CD8-positive, alpha-beta memory T cell (primary cell): ENCODE data around the gene ERV3-1. TPM values are rescaled to one million over a fixed set of nuclear protein-coding genes. Genes with fewer than 3 reads are reported as not detected.

Source experiments
- CTCF ChIA-PET: fragments of 350-600 bp; sonication (Branson Sonifier 250); formaldehyde crosslinking; loops from one replicate; lab custom pipeline; 2021; ENCODE audit warnings: antibody characterized with exemption; lab: Charles Lee
- POLR2A ChIA-PET: fragments of 350-600 bp; sonication (Branson Sonifier 250); formaldehyde crosslinking; loops from one replicate; lab custom pipeline; 2021; ENCODE audit warnings: antibody characterized with exemption; lab: Charles Lee
- DNase-seq, 5 donors: peaks; one replicate each; pipeline versions ENCODE4 v3.0.0 to v3.0.0-alpha.2; 2020 to 2022; ENCODE audit warnings: mixed read lengths in 1 of 5
- H3K27ac ChIP-seq: one replicate; pipeline ENCODE4 v1.7.0; 2013; ENCODE audit warnings: low read depth, mild to moderate bottlenecking, low read length, moderate library complexity
- H3K27me3 ChIP-seq: 2 replicates; pipeline ENCODE4 v1.7.0; 2013; ENCODE audit warnings: low read length, mild to moderate bottlenecking; ENCODE audit not compliant: insufficient read depth, poor library complexity, severe bottlenecking
- H3K36me3 ChIP-seq: 2 replicates; pipeline ENCODE4 v1.7.0; 2013; ENCODE audit warnings: mild to moderate bottlenecking, low read length, moderate library complexity; ENCODE audit not compliant: insufficient read depth
- H3K4me1 ChIP-seq: 2 replicates; pipeline ENCODE4 v1.7.0; 2013; ENCODE audit warnings: mild to moderate bottlenecking, low read length, moderate library complexity; ENCODE audit not compliant: insufficient read depth
- H3K4me3 ChIP-seq: 2 replicates; pipeline ENCODE4 v1.7.0; 2013; ENCODE audit warnings: mild to moderate bottlenecking, low read length
- H3K9me3 ChIP-seq: 2 replicates; pipeline ENCODE4 v1.7.0; 2013; ENCODE audit warnings: mild to moderate bottlenecking, low read length
- H3K27ac Mint-ChIP-seq, 8 donors: one replicate each; pipeline ENCODE4 v1.8.0; 2020 to 2021; ENCODE audit warnings: mixed read lengths in 8 of 8, mild to moderate bottlenecking in 6 of 8, inconsistent platforms in 3 of 8, moderate library complexity in 3 of 8
- H3K27me3 Mint-ChIP-seq, 2 donors: one replicate each; pipeline ENCODE4 v1.8.0; 2020 to 2021; ENCODE audit warnings: mixed read lengths in 2 of 2, mild to moderate bottlenecking in 1 of 2, moderate library complexity in 1 of 2
- H3K36me3 Mint-ChIP-seq, 3 donors: one replicate each; pipeline ENCODE4 v1.8.0; 2020 to 2021; ENCODE audit warnings: mixed read lengths in 3 of 3, inconsistent platforms in 1 of 3, mild to moderate bottlenecking in 1 of 3
- H3K4me1 Mint-ChIP-seq, 3 donors: one replicate each; pipeline ENCODE4 v1.8.0; 2020 to 2021; ENCODE audit warnings: mixed read lengths in 3 of 3, inconsistent platforms in 1 of 3, mild to moderate bottlenecking in 1 of 3
- H3K4me3 Mint-ChIP-seq, 7 donors: one replicate each; pipeline ENCODE4 v1.8.0; 2020 to 2021; ENCODE audit warnings: mixed read lengths in 7 of 7, mild to moderate bottlenecking in 6 of 7, moderate library complexity in 4 of 7, inconsistent platforms in 2 of 7
- H3K9me3 Mint-ChIP-seq, 5 donors: one replicate each; pipeline ENCODE4 v1.8.0; 2020 to 2022; ENCODE audit warnings: mixed read lengths in 5 of 5, mild to moderate bottlenecking in 3 of 5, moderate library complexity in 2 of 5, inconsistent platforms in 1 of 5
- polyA plus RNA-seq: library from polyadenylated mRNA; unstranded; fragments of 300-500 nt; fragmentation: Illumina TruSeq; gene quantifications from one replicate; pipeline ENCODE4 v1.2.3, GENCODE V29; 2021
- total RNA-seq, 2 experiments: library from RNA; stranded (reverse); gene quantifications; one replicate each; pipeline ENCODE4 v1.2.3, GENCODE V29; 2021

Gene ERV3-1
- total and polyA plus RNA-seq, 3 experiments from 2014 or later: 6.0 to 7.2 (median 7.1) TPM

GRCh38 chr7:64997927-64998391 is 8.5 kb downstream of the ERV3-1 start:
- ChIA-PET CTCF (no interaction called here), POLR2A (no interaction called here)
- H3K9me3 Mint-ChIP-seq: peaks cover 11 to 68% (median 53%) of the 10 kb centered on the region in 5 donors
- no peak for DNase-seq
- Histone ChIP-seq H3K4me1 (no peaks in the 10 kb centered on the region), H3K36me3 (peaks cover 13% of the 10 kb centered on the region), H3K27me3 (no peaks in the 10 kb centered on the region), H3K4me3 (no peak overlapping the region), H3K9me3 (peaks cover 42% of the 10 kb centered on the region), H3K27ac (no peak overlapping the region)
- no peak overlapping the region for H3K27ac Mint-ChIP-seq
- peaks cover 0 to 1% of the 10 kb centered on the region in 2 donors for H3K27me3 Mint-ChIP-seq
- H3K36me3 Mint-ChIP-seq: peaks cover 36 to 77% (median 55%) of the 10 kb centered on the region in 3 donors
- H3K4me3 Mint-ChIP-seq: no peak overlapping the region
- H3K4me1 Mint-ChIP-seq: peaks cover 16 to 28% (median 25%) of the 10 kb centered on the region in 3 donors

- Mint-ChIP-seq H3K9me3 (peaks cover 17 to 72% (median 58%) of the 10 kb centered on the region in 5 donors), H3K4me1 (peaks cover 11 to 22% (median 19%) of the 10 kb centered on the region in 3 donors), H3K4me3 (no peak overlapping the region), H3K36me3 (peaks cover 32 to 77% (median 54%) of the 10 kb centered on the region in 3 donors), H3K27me3 (peaks cover 0 to 1% of the 10 kb centered on the region in 2 donors), H3K27ac (no peak overlapping the region)
- DNase-seq: no peak
- no peaks in the 10 kb centered on the region for H3K27me3 ChIP-seq
- no peak overlapping the region for H3K27ac ChIP-seq
- ChIA-PET POLR2A (no interaction called here), CTCF (no interaction called here)
- no peak overlapping the region for H3K4me3 ChIP-seq
- H3K9me3 ChIP-seq: peaks cover 42% of the 10 kb centered on the region
- no peaks in the 10 kb centered on the region for H3K4me1 ChIP-seq
- H3K36me3 ChIP-seq: peaks cover 13% of the 10 kb centered on the region
Measured at GRCh38 chr7:64997164-64997908, 9.2 kb downstream of the ERV3-1 start.

DNA sequence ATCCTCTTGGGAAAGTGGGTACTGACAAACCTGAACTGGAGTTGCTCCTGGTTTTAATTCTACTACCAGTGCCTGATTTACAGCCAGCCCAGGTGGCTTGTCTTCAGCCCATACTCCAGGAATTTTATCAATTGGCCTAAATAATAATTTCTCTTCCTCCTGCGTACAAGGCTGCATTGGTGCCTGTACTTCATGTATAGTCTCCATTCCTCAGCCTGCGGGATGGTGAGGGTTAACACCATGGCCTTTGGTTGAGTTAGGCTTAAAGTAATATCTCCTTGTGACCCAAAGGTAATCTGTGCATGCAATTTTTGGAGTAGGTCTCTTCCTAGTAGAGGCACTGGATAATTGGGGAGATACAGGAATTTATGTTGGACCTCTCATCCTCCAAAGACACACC is 10.2 kb downstream of the ERV3-1 start:
- Histone ChIP-seq H3K27me3 (no peaks in the 10 kb centered on the region), H3K4me3 (no peak overlapping the region), H3K4me1 (no peaks in the 10 kb centered on the region), H3K9me3 (peaks cover 46% of the 10 kb centered on the region), H3K27ac (no peak overlapping the region), H3K36me3 (peaks cover 5% of the 10 kb centered on the region)
- CTCF ChIA-PET: no interaction called here
- Mint-ChIP-seq H3K27me3 (no peaks in the 10 kb centered on the region), H3K36me3 (peaks cover 33 to 80% (median 52%) of the 10 kb centered on the region in 3 donors), H3K4me3 (no peak overlapping the region), H3K27ac (no peak overlapping the region), H3K4me1 (peaks cover 4 to 14% (median 12%) of the 10 kb centered on the region in 3 donors), H3K9me3 (peaks cover 25 to 79% (median 66%) of the 10 kb centered on the region in 5 donors)
- POLR2A ChIA-PET: no interaction called here
- no peak for DNase-seq

DNA sequence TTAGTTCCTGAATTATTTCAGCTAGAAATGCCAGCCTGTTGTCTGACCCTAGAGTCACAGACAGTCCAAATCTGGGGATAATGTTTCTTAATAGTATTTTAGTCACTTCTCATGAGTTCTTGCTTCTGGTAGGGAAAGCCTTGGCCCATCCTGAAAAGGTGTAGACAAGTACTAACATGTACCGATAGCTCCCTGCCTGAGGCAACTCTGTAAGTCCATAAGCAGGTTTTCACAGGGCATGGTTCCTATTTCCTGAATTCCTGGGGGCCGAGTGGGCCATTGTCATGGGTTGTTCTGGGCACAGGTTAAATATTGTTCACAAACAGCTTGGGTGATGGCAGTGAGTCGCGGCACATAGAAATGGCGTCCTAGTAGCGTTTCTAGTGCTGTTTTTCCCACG is 12.6 kb downstream of the ERV3-1 start:
- Histone ChIP-seq H3K4me3 (no peak overlapping the region), H3K36me3 (no peaks in the 10 kb centered on the region), H3K27me3 (no peaks in the 10 kb centered on the region), H3K27ac (no peak overlapping the region), H3K4me1 (no peaks in the 10 kb centered on the region), H3K9me3 (peaks cover 59% of the 10 kb centered on the region)
- H3K9me3 Mint-ChIP-seq: peaks cover 45 to 92% (median 78%) of the 10 kb centered on the region in 5 donors
- no peak overlapping the region for H3K4me3 Mint-ChIP-seq
- CTCF ChIA-PET: interaction anchor here (1.3 to 1.4 kb wide), 2 partner anchors 11 to 13 kb away, joined by 3 read pairs; partner anchors contain the start of gene ERV3-1
- POLR2A ChIA-PET: no interaction called here
- peaks cover 0 to 2% (median 0%) of the 10 kb centered on the region in 3 donors for H3K4me1 Mint-ChIP-seq
- H3K27ac Mint-ChIP-seq: no peak overlapping the region
- no peak for DNase-seq
- peaks cover 25 to 80% (median 45%) of the 10 kb centered on the region in 3 donors for H3K36me3 Mint-ChIP-seq
- H3K27me3 Mint-ChIP-seq: no peaks in the 10 kb centered on the region

DNA sequence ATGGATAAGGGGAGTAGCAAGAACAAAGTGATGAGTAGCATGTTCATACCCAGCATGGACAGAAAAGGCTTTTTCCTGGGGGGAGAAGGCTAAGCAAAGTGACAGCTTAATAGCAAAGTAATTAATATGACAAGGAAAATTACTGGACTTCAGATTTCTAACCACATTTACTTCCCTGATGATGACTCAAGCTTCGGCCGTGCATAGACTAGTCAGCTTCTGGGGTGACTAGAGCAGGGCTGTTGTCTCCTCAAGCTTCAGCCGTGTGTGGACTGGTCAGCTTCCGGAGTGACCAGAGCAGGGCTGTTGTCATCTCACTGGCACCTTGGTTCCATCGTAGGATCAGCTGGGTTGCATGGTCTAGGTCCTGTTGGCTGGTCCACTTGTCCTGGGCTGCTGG is 13.5 kb downstream of the ERV3-1 start:
- H3K36me3 ChIP-seq: no peaks in the 10 kb centered on the region
- POLR2A ChIA-PET: interaction anchor here (0.6 kb wide), 1 partner anchor 335 kb away, joined by 6 read pairs; no protein-coding TSS in a partner anchor

GRCh38 chr7:64990936-64991335 is 15.6 kb downstream of the ERV3-1 start, which contains the start of gene ZNF117:
TSS of gene ZNF117 (minus strand) at chr7:64991036.
- Mint-ChIP-seq H3K4me3 (no peak within 1 kb of the TSS), H3K27me3 (no peaks in the 10 kb centered on the region), H3K36me3 (peaks cover 36 to 85% (median 61%) of the 10 kb centered on the region in 3 donors), H3K27ac (peak within 1 kb of the TSS in 1 of 8 donors; percentile 37), H3K4me1 (no peaks in the 10 kb centered on the region), H3K9me3 (peaks cover 67 to 97% (median 82%) of the 10 kb centered on the region in 5 donors)
- H3K9me3 ChIP-seq: peaks cover 41% of the 10 kb centered on the region
- no peak within 1 kb of the TSS for H3K27ac ChIP-seq
- H3K4me1 ChIP-seq: no peaks in the 10 kb centered on the region
- H3K27me3 ChIP-seq: no peaks in the 10 kb centered on the region
- ChIA-PET CTCF (no interaction called here), POLR2A (no interaction called here)
- no peaks in the 10 kb centered on the region for H3K36me3 ChIP-seq
- DNase-seq: no peak
- no peak within 1 kb of the TSS for H3K4me3 ChIP-seq

More for the DNA sequence above, 13.5 kb downstream of the ERV3-1 start:
- no peak overlapping the region for H3K27ac ChIP-seq
- H3K4me3 ChIP-seq: no peak overlapping the region
- no peak overlapping the region for H3K4me3 Mint-ChIP-seq
- H3K27ac Mint-ChIP-seq: no peak overlapping the region
- CTCF ChIA-PET: no interaction called here
- no peaks in the 10 kb centered on the region for H3K27me3 Mint-ChIP-seq
- H3K36me3 Mint-ChIP-seq: peaks cover 22 to 80% (median 44%) of the 10 kb centered on the region in 3 donors
- no peaks in the 10 kb centered on the region for H3K27me3 ChIP-seq
- H3K4me1 Mint-ChIP-seq: peaks cover 0 to 2% (median 0%) of the 10 kb centered on the region in 3 donors
- H3K4me1 ChIP-seq: no peaks in the 10 kb centered on the region
- peaks cover 59% of the 10 kb centered on the region for H3K9me3 ChIP-seq
- no peak for DNase-seq
- peaks cover 50 to 92% (median 79%) of the 10 kb centered on the region in 5 donors for H3K9me3 Mint-ChIP-seq

GRCh38 chr7:64990216-64990615 is 16.3 kb downstream of the ERV3-1 start:
- Histone ChIP-seq H3K4me1 (no peaks in the 10 kb centered on the region), H3K27ac (no peak overlapping the region), H3K27me3 (no peaks in the 10 kb centered on the region), H3K36me3 (no peaks in the 10 kb centered on the region), H3K4me3 (no peak overlapping the region), H3K9me3 (peaks cover 34% of the 10 kb centered on the region)
- Mint-ChIP-seq H3K4me3 (no peak overlapping the region), H3K9me3 (peaks cover 68 to 95% (median 82%) of the 10 kb centered on the region in 5 donors), H3K4me1 (no peaks in the 10 kb centered on the region), H3K36me3 (peaks cover 37 to 88% (median 64%) of the 10 kb centered on the region in 3 donors), H3K27ac (peak overlapping the region in 1 of 8 donors; percentile 37), H3K27me3 (no peaks in the 10 kb centered on the region)
- POLR2A ChIA-PET: no interaction called here
- CTCF ChIA-PET: no interaction called here
- DNase-seq: no peak
